Glutamatergic neuron (in vitro differentiated cells): ENCODE measurements around the gene MICAL3. TPM values are rescaled to one million over a fixed set of nuclear protein-coding genes. Genes with fewer than 3 reads are reported as not detected.
A peak's percentile ranks its signal among the peaks of the same experiment; 100 is the strongest.

ENCODE experiments used
- DNase-seq: peaks from one replicate; pipeline ENCODE4 v3.0.0; 2022
- H3K27ac Mint-ChIP-seq: one replicate; pipeline ENCODE4 v1.8.0; 2020; ENCODE audit warnings: mild to moderate bottlenecking, mixed read lengths, inconsistent platforms; ENCODE audit not compliant: unreplicated experiment
- H3K27me3 Mint-ChIP-seq: one replicate; pipeline ENCODE4 v1.8.0; 2020; ENCODE audit warnings: mild to moderate bottlenecking, moderate library complexity, mixed read lengths, inconsistent platforms; ENCODE audit not compliant: unreplicated experiment
- H3K36me3 Mint-ChIP-seq: one replicate; pipeline ENCODE4 v1.8.0; 2020; ENCODE audit warnings: mild to moderate bottlenecking, mixed read lengths, inconsistent platforms; ENCODE audit not compliant: unreplicated experiment
- H3K4me1 Mint-ChIP-seq: one replicate; pipeline ENCODE4 v1.8.0; 2020; ENCODE audit warnings: mild to moderate bottlenecking, low read depth, mixed read lengths, inconsistent platforms; ENCODE audit not compliant: unreplicated experiment
- H3K4me3 Mint-ChIP-seq: one replicate; pipeline ENCODE4 v1.8.0; 2020; ENCODE audit warnings: mild to moderate bottlenecking, mixed read lengths, inconsistent platforms; ENCODE audit not compliant: unreplicated experiment
- H3K9me3 Mint-ChIP-seq: one replicate; pipeline ENCODE4 v1.8.0; 2020; ENCODE audit warnings: mild to moderate bottlenecking, moderate library complexity, mixed read lengths, inconsistent platforms; ENCODE audit not compliant: unreplicated experiment
- total RNA-seq: library from RNA; stranded (reverse); fragmentation: NEBNext Ultra II Directional; extraction: Animal tissue kit (Norgen Biotek cat#: 25700); gene quantifications from one replicate; pipeline ENCODE4 v1.2.1, GENCODE V29; 2021; ENCODE audit not compliant: unreplicated experiment
- TF ChIP-seq, protein P1 (sequence below): fragments of 200-600 bp; sonication (generic); IDR thresholded peaks from one replicate; pipeline ENCODE4 v1.5.0; 2021; ENCODE audit not compliant: partially characterized antibody, unreplicated experiment

The MICAL3 gene
- total RNA-seq, 1 donor from 2014 or later, result 132 TPM

DNA sequence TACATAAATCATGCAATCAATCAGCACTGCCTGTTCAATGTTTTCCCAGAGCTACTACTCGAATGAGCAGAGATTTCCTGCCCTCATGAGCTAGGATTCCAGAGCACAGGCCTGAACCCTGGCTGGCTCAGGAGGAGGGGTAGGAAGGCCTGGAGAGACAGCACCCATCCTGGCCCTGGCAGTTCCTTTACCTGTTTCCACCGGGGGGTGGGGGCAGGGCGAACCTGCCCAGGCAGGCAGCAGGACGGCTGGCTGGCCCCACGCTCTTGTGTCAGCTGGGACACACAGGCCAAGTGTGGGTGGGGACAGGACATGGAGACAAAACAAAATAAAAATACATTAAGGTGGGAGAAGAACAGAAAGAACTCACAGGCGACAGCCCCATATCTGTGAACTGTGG lies 140.3 kb downstream of the MICAL3 start:
- no peak overlapping the region for H3K4me3 Mint-ChIP-seq
- DNase-seq, result no peak
- TF ChIP-seq, protein P1, sequence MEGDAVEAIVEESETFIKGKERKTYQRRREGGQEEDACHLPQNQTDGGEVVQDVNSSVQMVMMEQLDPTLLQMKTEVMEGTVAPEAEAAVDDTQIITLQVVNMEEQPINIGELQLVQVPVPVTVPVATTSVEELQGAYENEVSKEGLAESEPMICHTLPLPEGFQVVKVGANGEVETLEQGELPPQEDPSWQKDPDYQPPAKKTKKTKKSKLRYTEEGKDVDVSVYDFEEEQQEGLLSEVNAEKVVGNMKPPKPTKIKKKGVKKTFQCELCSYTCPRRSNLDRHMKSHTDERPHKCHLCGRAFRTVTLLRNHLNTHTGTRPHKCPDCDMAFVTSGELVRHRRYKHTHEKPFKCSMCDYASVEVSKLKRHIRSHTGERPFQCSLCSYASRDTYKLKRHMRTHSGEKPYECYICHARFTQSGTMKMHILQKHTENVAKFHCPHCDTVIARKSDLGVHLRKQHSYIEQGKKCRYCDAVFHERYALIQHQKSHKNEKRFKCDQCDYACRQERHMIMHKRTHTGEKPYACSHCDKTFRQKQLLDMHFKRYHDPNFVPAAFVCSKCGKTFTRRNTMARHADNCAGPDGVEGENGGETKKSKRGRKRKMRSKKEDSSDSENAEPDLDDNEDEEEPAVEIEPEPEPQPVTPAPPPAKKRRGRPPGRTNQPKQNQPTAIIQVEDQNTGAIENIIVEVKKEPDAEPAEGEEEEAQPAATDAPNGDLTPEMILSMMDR, result no peak
- peaks cover 2% of the 10 kb centered on the region for H3K27me3 Mint-ChIP-seq
- no peak overlapping the region for H3K27ac Mint-ChIP-seq
- H3K36me3 Mint-ChIP-seq, result peaks cover 14% of the 10 kb centered on the region
- peaks cover 10% of the 10 kb centered on the region for H3K4me1 Mint-ChIP-seq
- peaks cover 6% of the 10 kb centered on the region for H3K9me3 Mint-ChIP-seq

GRCh38 chr22:17883356-17883755 lies 141.0 kb downstream of the MICAL3 start:
- Mint-ChIP-seq H3K4me1 (peaks cover 10% of the 10 kb centered on the region), H3K27ac (no peak overlapping the region), H3K27me3 (peaks cover 2% of the 10 kb centered on the region), H3K9me3 (peaks cover 6% of the 10 kb centered on the region), H3K36me3 (peaks cover 13% of the 10 kb centered on the region), H3K4me3 (no peak overlapping the region)
- DNase-seq, result no peak
- TF ChIP-seq, protein P1, result no peak

- Mint-ChIP-seq H3K27me3 (peaks cover 4% of the 10 kb centered on the region), H3K27ac (peak overlapping the region; percentile 4), H3K4me1 (peaks cover 8% of the 10 kb centered on the region), H3K4me3 (no peak overlapping the region), H3K9me3 (peaks cover 6% of the 10 kb centered on the region), H3K36me3 (peaks cover 9% of the 10 kb centered on the region)
- no peak for DNase-seq
- TF ChIP-seq, protein P1, result no peak
Measured at GRCh38 chr22:17882727-17883126, 141.6 kb downstream of the MICAL3 start.

DNA sequence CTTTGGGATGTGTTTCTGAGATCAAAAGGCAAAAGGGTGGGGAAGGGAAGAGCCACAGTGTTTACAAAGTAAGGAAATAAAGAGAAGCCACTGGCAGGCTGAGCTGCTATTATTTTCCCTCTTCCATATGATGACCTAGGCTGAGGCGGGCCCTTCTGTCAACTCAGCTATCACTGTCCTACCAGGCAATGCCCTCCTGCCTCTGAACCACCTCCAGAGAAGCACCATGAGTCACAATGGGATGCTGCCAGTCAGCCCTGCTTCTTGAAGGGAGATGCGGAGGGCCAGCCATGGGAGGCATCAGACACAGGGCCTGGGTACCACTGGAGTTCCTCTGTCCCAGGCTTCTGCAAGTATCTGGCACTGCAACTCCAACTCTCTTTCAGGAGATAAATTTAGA lies 142.2 kb downstream of the MICAL3 start:
- TF ChIP-seq, protein P1, result no peak
- Mint-ChIP-seq H3K36me3 (peaks cover 9% of the 10 kb centered on the region), H3K27me3 (peaks cover 6% of the 10 kb centered on the region), H3K27ac (no peak overlapping the region), H3K4me1 (peaks cover 8% of the 10 kb centered on the region), H3K4me3 (no peak overlapping the region), H3K9me3 (peaks cover 6% of the 10 kb centered on the region)
- DNase-seq, result no peak

GRCh38 chr22:17881366-17881765 lies 143.0 kb downstream of the MICAL3 start:
- no peak for DNase-seq
- Mint-ChIP-seq H3K9me3 (peaks cover 6% of the 10 kb centered on the region), H3K27me3 (peaks cover 6% of the 10 kb centered on the region), H3K4me1 (peaks cover 8% of the 10 kb centered on the region), H3K4me3 (no peak overlapping the region), H3K27ac (no peak overlapping the region), H3K36me3 (peaks cover 9% of the 10 kb centered on the region)
- TF ChIP-seq, protein P1, result no peak
